ENCODE results near the gene LMBRD1. TPM values are rescaled to one million over a fixed set of nuclear protein-coding genes. Genes with fewer than 3 reads are reported as not detected.

Gene LMBRD1
- polyA plus RNA-seq, 1 donor (not counting 4 experiments of a cell fraction or from before 2014, with no cell fraction given): 30.1 TPM

DNA sequence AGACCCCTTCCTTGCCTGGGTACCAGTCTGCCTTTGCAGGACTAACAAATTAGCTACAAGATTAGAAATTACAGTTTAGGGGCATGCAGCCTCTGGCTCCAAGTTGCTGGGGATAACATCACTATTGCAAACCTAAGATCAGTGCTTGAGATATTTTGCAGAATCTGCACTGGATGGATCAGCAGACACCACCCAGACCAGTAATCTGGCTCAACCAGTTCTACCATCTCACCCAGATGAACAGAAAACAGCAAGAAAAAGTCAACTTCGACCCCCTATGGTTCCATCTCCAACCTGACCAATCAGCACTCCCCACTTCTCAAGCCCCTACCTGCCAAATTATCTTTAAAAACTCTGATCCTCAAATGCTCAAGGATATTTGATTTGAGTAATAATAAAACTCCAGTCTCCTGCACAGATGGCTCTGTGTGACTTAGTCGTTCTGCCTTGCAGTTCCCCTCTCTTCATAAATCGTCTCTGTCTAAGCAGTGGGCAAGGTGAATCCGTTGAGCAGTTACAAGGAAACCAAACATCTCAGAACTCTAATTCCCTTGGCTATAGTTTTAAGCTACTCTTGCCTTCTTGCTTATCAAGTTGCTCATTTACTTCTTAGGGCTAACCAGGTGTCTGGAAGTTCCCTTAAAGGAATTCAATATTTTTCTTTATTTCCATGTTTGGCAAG, 16.1 kb upstream of the LMBRD1 start:
- H4K20me1 ChIP-seq (ENCODE audit: control insufficient read depth, extremely low read depth, insufficient read depth, low read length): no peaks in the 10 kb centered on the region
- H3K4me3 ChIP-seq (ENCODE audit: control insufficient read depth in 2 of 3, extremely low read depth in 1 of 3, insufficient read depth in 2 of 3, low read depth in 1 of 3, low read length in 3 of 3): no peak overlapping the region
- no peak for DNase-seq (ENCODE audit: low read depth, low spot score)
- H3K36me3 ChIP-seq (ENCODE audit: control insufficient read depth in 2 of 2, extremely low read depth in 1 of 2, insufficient read depth in 2 of 2, low read length in 2 of 2): no peaks in the 10 kb centered on the region
- no peak for TF ChIP-seq EZH2 (IDR thresholded peaks at IDR 0.05; ENCODE audit: low read length)
- TF ChIP-seq, protein P1, sequence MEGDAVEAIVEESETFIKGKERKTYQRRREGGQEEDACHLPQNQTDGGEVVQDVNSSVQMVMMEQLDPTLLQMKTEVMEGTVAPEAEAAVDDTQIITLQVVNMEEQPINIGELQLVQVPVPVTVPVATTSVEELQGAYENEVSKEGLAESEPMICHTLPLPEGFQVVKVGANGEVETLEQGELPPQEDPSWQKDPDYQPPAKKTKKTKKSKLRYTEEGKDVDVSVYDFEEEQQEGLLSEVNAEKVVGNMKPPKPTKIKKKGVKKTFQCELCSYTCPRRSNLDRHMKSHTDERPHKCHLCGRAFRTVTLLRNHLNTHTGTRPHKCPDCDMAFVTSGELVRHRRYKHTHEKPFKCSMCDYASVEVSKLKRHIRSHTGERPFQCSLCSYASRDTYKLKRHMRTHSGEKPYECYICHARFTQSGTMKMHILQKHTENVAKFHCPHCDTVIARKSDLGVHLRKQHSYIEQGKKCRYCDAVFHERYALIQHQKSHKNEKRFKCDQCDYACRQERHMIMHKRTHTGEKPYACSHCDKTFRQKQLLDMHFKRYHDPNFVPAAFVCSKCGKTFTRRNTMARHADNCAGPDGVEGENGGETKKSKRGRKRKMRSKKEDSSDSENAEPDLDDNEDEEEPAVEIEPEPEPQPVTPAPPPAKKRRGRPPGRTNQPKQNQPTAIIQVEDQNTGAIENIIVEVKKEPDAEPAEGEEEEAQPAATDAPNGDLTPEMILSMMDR (optimal IDR thresholded peaks at IDR 0.05 in 1 of 3, IDR thresholded peaks at IDR 0.05 in 1 of 3, conservative IDR thresholded peaks at IDR 0.05 in 1 of 3; ENCODE audit: extremely low read depth in 1 of 3, insufficient read depth in 2 of 3, low read length in 3 of 3): no peak
- dilution Hi-C loops (cut with MboI; ENCODE audit: extremely low pct_ligation_motif_present, low sequenced_read_pairs): no loop called here
- H3K9me1 ChIP-seq (ENCODE audit: control insufficient read depth, extremely low read depth, insufficient read depth, low read length): no peaks in the 10 kb centered on the region
- peak overlapping the region; percentile 23 for H2AFZ ChIP-seq (ENCODE audit: control insufficient read depth, low read length)
- no peak overlapping the region for H3K4me2 ChIP-seq (ENCODE audit: control insufficient read depth, extremely low read depth, insufficient read depth, low read depth, low read length)
- H3K27ac ChIP-seq (ENCODE audit: control insufficient read depth, insufficient read depth, low read length): no peak overlapping the region
- H3K4me1 ChIP-seq (ENCODE audit: control insufficient read depth, extremely low read depth, insufficient read depth, low read length): no peaks in the 10 kb centered on the region
- H3K79me2 ChIP-seq (ENCODE audit: control insufficient read depth, insufficient read depth, low read length): no peaks in the 10 kb centered on the region
- no peaks in the 10 kb centered on the region for H3K9me3 ChIP-seq (ENCODE audit: control insufficient read depth, low read depth, low read length)
- FAIRE-seq: no peak
- H3K27me3 ChIP-seq (ENCODE audit: control insufficient read depth, extremely low read depth, insufficient read depth, low read length): no peaks in the 10 kb centered on the region
- no peak overlapping the region for H3K9ac ChIP-seq (ENCODE audit: control insufficient read depth, extremely low read depth, insufficient read depth, low read length)

DNA sequence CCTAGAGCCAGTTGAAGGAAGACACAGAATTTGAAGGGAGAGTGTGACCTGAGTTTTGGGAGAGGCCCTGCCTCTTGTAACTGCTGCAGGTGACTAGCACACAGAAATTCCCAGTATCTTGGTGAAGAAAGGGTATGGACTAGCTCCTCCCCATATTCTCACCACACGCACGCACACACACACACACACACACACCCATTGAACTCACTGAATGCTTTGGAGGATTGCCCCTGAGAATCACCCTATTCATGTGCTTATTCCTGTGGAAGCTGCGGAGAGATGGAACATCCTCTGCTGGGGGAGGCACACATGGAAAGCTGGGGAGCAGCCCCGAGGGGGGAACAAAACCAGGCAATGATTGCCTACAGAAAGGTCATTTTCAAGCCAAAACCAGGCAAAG, 6.2 kb upstream of the LMBRD1 start:
- H4K20me1 ChIP-seq (ENCODE audit: control insufficient read depth, extremely low read depth, insufficient read depth, low read length): no peaks in the 10 kb centered on the region
- dilution Hi-C loops (cut with MboI; ENCODE audit: extremely low pct_ligation_motif_present, low sequenced_read_pairs): no loop called here
- FAIRE-seq: no peak

More for the DNA sequence above, 6.2 kb upstream of the LMBRD1 start:
- Histone ChIP-seq H3K27me3 (ENCODE audit: control insufficient read depth, extremely low read depth, insufficient read depth, low read length) (no peaks in the 10 kb centered on the region), H3K4me3 (ENCODE audit: control insufficient read depth in 2 of 3, extremely low read depth in 1 of 3, insufficient read depth in 2 of 3, low read depth in 1 of 3, low read length in 3 of 3) (no peak overlapping the region), H3K9me1 (ENCODE audit: control insufficient read depth, extremely low read depth, insufficient read depth, low read length) (no peaks in the 10 kb centered on the region), H3K4me2 (ENCODE audit: control insufficient read depth, extremely low read depth, insufficient read depth, low read depth, low read length) (no peak overlapping the region), H3K9me3 (ENCODE audit: control insufficient read depth, low read depth, low read length) (no peaks in the 10 kb centered on the region), H3K27ac (ENCODE audit: control insufficient read depth, insufficient read depth, low read length) (no peak overlapping the region), H3K4me1 (ENCODE audit: control insufficient read depth, extremely low read depth, insufficient read depth, low read length) (no peaks in the 10 kb centered on the region), H3K79me2 (ENCODE audit: control insufficient read depth, insufficient read depth, low read length) (no peaks in the 10 kb centered on the region), H3K36me3 (ENCODE audit: control insufficient read depth in 2 of 2, extremely low read depth in 1 of 2, insufficient read depth in 2 of 2, low read length in 2 of 2) (no peaks in the 10 kb centered on the region), H3K9ac (ENCODE audit: control insufficient read depth, extremely low read depth, insufficient read depth, low read length) (no peak overlapping the region), H2AFZ (ENCODE audit: control insufficient read depth, low read length) (no peak overlapping the region)
- DNase-seq (ENCODE audit: low read depth, low spot score): no peak
- TF ChIP-seq EZH2 (IDR thresholded peaks at IDR 0.05; ENCODE audit: low read length): no peak
- TF ChIP-seq, protein P1 (optimal IDR thresholded peaks at IDR 0.05 in 1 of 3, IDR thresholded peaks at IDR 0.05 in 1 of 3, conservative IDR thresholded peaks at IDR 0.05 in 1 of 3; ENCODE audit: extremely low read depth in 1 of 3, insufficient read depth in 2 of 3, low read length in 3 of 3): no peak
